Endothelial cell of umbilical vein (primary cell): ENCODE measurements around the gene ZSCAN4. TPM values are rescaled to one million over a fixed set of nuclear protein-coding genes. Genes with fewer than 3 reads are reported as not detected.

Experiments used
- BruUV-seq: library from RNA; stranded (reverse); fragments of 400-500 nt; replicated peaks from 2 replicates; lab custom pipeline; 2021; lab: Mats Ljungman, UMichigan
- CTCF ChIA-PET: fragments of 300-600, 350-600 bp; sonication (Branson Sonifier 250); formaldehyde crosslinking; loops from one replicate; lab custom pipeline; 2021; ENCODE audit warnings: antibody characterized with exemption, inconsistent platforms; lab: Charles Lee
- POLR2A ChIA-PET: fragments of 300-600, 350-600 bp; sonication (Branson Sonifier 250); formaldehyde crosslinking; loops from one replicate; lab custom pipeline; 2021; ENCODE audit warnings: antibody characterized with exemption, inconsistent platforms; lab: Charles Lee
- DNase-seq: peaks from one replicate; pipeline ENCODE4 v3.0.0-alpha.2; 2011; ENCODE audit warnings: low read depth, low spot score
- FAIRE-seq: peaks from 2 replicates; lab custom pipeline; 2011; peaks lifted over from hg19 to GRCh38; lab: Jason Lieb, UNC
- H2AFZ ChIP-seq: 2 replicates; pipeline ENCODE4 v1.6.0; 2012; ENCODE audit warnings: low read depth, low read length, control low read depth, inconsistent platforms
- H3K27ac ChIP-seq: 2 replicates; pipeline ENCODE4 v1.5.1; 2011; ENCODE audit warnings: low read depth, mild to moderate bottlenecking, control low read depth, low read length, moderate library complexity; ENCODE audit not compliant: insufficient read depth
- H3K27me3 ChIP-seq, 2 experiments: 2 replicates each; pipeline versions ENCODE4 v1.6.0 to v1.6.1; 2011; ENCODE audit warnings: low read length in 2 of 2, mixed read lengths in 1 of 2; ENCODE audit not compliant: control insufficient read depth in 2 of 2, insufficient read depth in 2 of 2
- H3K36me3 ChIP-seq, 2 experiments: 2 replicates in 1 of 2; 3 replicates in 1 of 2; pipeline ENCODE4 v1.5.1; 2011; ENCODE audit warnings: low read length in 2 of 2, mild to moderate bottlenecking in 1 of 2, moderate library complexity in 1 of 2; ENCODE audit not compliant: control insufficient read depth in 2 of 2, insufficient read depth in 2 of 2; ENCODE audit errors: extremely low read depth in 1 of 2
- H3K4me1 ChIP-seq: 3 replicates; pipeline ENCODE4 v1.5.1; 2011; ENCODE audit warnings: mild to moderate bottlenecking, low read length; ENCODE audit not compliant: control insufficient read depth, insufficient read depth; ENCODE audit errors: extremely low read depth
- H3K4me2 ChIP-seq: 2 replicates; pipeline ENCODE4 v1.6.1; 2011; ENCODE audit warnings: low read length, control low read depth, mixed read lengths; ENCODE audit not compliant: insufficient read depth
- H3K4me3 ChIP-seq, 3 experiments: fragments of 200-600 bp in 1 of 3; sonication (generic), shearing (Covaris generic) in 1 of 3; replicated peaks in 1 of 3; 2 replicates each; pipeline ENCODE4 v1.5.1; 2011 to 2016; ENCODE audit warnings: control low read depth in 3 of 3, low read length in 3 of 3, mild to moderate bottlenecking in 2 of 3, inconsistent platforms in 1 of 3, low read depth in 1 of 3, moderate library complexity in 1 of 3; ENCODE audit not compliant: insufficient read depth in 1 of 3
- H3K79me2 ChIP-seq: 2 replicates; pipeline ENCODE4 v1.6.0; 2012; ENCODE audit warnings: low read length, inconsistent platforms; ENCODE audit not compliant: control insufficient read depth, insufficient read depth
- H3K9ac ChIP-seq: replicated peaks from 2 replicates; pipeline ENCODE3; 2011; ENCODE audit warnings: low read length, control low read depth; ENCODE audit not compliant: insufficient read depth; ENCODE audit errors: extremely low read depth
- H3K9me1 ChIP-seq: replicated peaks from 3 replicates; pipeline ENCODE4 v1.6.0; 2011; ENCODE audit warnings: mild to moderate bottlenecking, low read length; ENCODE audit not compliant: control insufficient read depth, insufficient read depth; ENCODE audit errors: extremely low read depth
- H3K9me3 ChIP-seq: replicated peaks from 2 replicates; pipeline ENCODE4 v1.5.1; 2012; ENCODE audit warnings: low read length, inconsistent platforms; ENCODE audit not compliant: control insufficient read depth, insufficient read depth
- H4K20me1 ChIP-seq: replicated peaks from 2 replicates; pipeline ENCODE3; 2011; ENCODE audit warnings: mild to moderate bottlenecking, low read length; ENCODE audit not compliant: control insufficient read depth, insufficient read depth; ENCODE audit errors: extremely low read depth
- CTCF ChIP-seq, 2 donors: IDR thresholded peaks; 1 replicate in 1 of 2; 2 replicates in 1 of 2; pipeline ENCODE4 v1.5.1; 2011; ENCODE audit warnings: low read length in 2 of 2, mild to moderate bottlenecking in 2 of 2, moderate library complexity in 2 of 2, control low read depth in 1 of 2, inconsistent platforms in 1 of 2, low read depth in 1 of 2; ENCODE audit not compliant: insufficient read depth in 1 of 2; ENCODE audit errors: extremely low read depth in 1 of 2
- EZH2 ChIP-seq: IDR thresholded peaks from 2 replicates; pipeline ENCODE4 v1.6.1; 2012; ENCODE audit warnings: borderline replicate concordance, low read depth, mild to moderate bottlenecking, moderate library complexity, low read length, inconsistent platforms; ENCODE audit not compliant: severe bottlenecking
- FOS ChIP-seq: IDR thresholded peaks from 2 replicates; pipeline ENCODE4 v1.6.1; 2011; ENCODE audit warnings: mild to moderate bottlenecking, low read length, moderate library complexity, borderline replicate concordance; ENCODE audit not compliant: insufficient read depth
- GATA2 ChIP-seq: IDR thresholded peaks from 2 replicates; pipeline ENCODE4 v1.7.0; 2011; ENCODE audit warnings: low read depth, mild to moderate bottlenecking, moderate library complexity, mixed read lengths, low read length; ENCODE audit not compliant: insufficient read length, insufficient read depth
- JUN ChIP-seq: IDR thresholded peaks from 2 replicates; pipeline ENCODE4 v1.6.1; 2011; ENCODE audit warnings: borderline replicate concordance, low read depth; ENCODE audit not compliant: insufficient read length, insufficient read depth
- MAX ChIP-seq: IDR thresholded peaks from 2 replicates; pipeline ENCODE4 v1.6.1; 2011; ENCODE audit not compliant: insufficient read depth, insufficient read length
- MYC ChIP-seq: IDR thresholded peaks from one replicate; pipeline ENCODE4 v1.6.1; 2011; ENCODE audit warnings: mild to moderate bottlenecking, low read depth, low read length
- POLR2A ChIP-seq: IDR thresholded peaks from 2 replicates; pipeline ENCODE4 v1.6.1; 2012; ENCODE audit warnings: low read depth, mild to moderate bottlenecking, control low read depth, low read length
- POLR2AphosphoS5 ChIP-seq: IDR thresholded peaks from 2 replicates; pipeline ENCODE4 v1.6.1; 2012; ENCODE audit warnings: low read depth, mild to moderate bottlenecking, control low read depth, low read length, moderate library complexity; ENCODE audit not compliant: insufficient read depth
- dilution Hi-C: fragments of 300-500 bp; cut with MboI; formaldehyde crosslinking; loops from one replicate; pipeline ENCODE4 v1.15.0; 2019; ENCODE audit warnings: low sequenced_read_pairs; ENCODE audit not compliant: extremely low pct_ligation_motif_present
- intact Hi-C: fragments of 100-400 bp; cut with micrococcal nuclease; formaldehyde crosslinking; loops from one replicate; pipeline ENCODE4 v1.10.0; 2022
- polyA plus RNA-seq, 4 experiments: library from polyadenylated mRNA; depleted of rRNA in 3 of 4; stranded (reverse) in 3 of 4; unstranded in 1 of 4; fragments of >200 nt; gene quantifications; 2 replicates each; pipeline versions ENCODE4 v1.2.1 to v1.2.3, GENCODE V29; 2011 to 2012; ENCODE audit warnings: missing spikeins in 1 of 4
- total RNA-seq: library from RNA; stranded (reverse); gene quantifications from 2 replicates; pipeline ENCODE4 v1.2.3, GENCODE V29; 2021

ZSCAN4 gene
- total and polyA plus RNA-seq, 2 donors (not counting 3 experiments of a cell fraction or from before 2014, with no cell fraction given): not detected

GRCh38 chr19:57675881-57676280 is 7.1 kb downstream of the ZSCAN4 start:
- dilution Hi-C loops: no loop called here
- H3K4me1 ChIP-seq: no peaks in the 10 kb centered on the region
- H3K9me1 ChIP-seq: no peaks in the 10 kb centered on the region
- DNase-seq (no peak), FAIRE-seq (no peak)
- POLR2A ChIA-PET: no interaction called here
- no peak overlapping the region for H3K27ac ChIP-seq
- intact Hi-C loops: no loop called here
- no peak overlapping the region for H3K4me3 ChIP-seq
- H3K36me3 ChIP-seq: no peaks in the 10 kb centered on the region
- no peaks in the 10 kb centered on the region for H3K27me3 ChIP-seq
- no peaks in the 10 kb centered on the region for H3K79me2 ChIP-seq
- no peak overlapping the region for H3K9ac ChIP-seq
- H3K4me2 ChIP-seq: no peak overlapping the region
- BruUV-seq: no TSS peak
- H3K9me3 ChIP-seq: no peaks in the 10 kb centered on the region
- no peaks in the 10 kb centered on the region for H4K20me1 ChIP-seq
- CTCF ChIA-PET: no interaction called here
- no peak overlapping the region for H2AFZ ChIP-seq
- TF ChIP-seq MAX (no peak), GATA2 (no peak), JUN (no peak), POLR2AphosphoS5 (no peak), FOS (no peak), POLR2A (no peak), MYC (no peak), CTCF (IDR thresholded peaks at IDR 0.05; ENCODE audit: extremely low read depth in 1 of 2, insufficient read depth in 1 of 2, low read depth in 1 of 2, low read length in 2 of 2) (no peak), EZH2 (no peak)
